ENCODE data around the gene TMEM143.
A peak's percentile ranks its signal among the peaks of the same experiment; 100 is the strongest.
"Not testable (repeated sequence)": the region's sequence is repeated elsewhere in the genome, so short reads cannot be mapped to it uniquely, and the experiment has no call there.

The TMEM143 gene

DNA sequence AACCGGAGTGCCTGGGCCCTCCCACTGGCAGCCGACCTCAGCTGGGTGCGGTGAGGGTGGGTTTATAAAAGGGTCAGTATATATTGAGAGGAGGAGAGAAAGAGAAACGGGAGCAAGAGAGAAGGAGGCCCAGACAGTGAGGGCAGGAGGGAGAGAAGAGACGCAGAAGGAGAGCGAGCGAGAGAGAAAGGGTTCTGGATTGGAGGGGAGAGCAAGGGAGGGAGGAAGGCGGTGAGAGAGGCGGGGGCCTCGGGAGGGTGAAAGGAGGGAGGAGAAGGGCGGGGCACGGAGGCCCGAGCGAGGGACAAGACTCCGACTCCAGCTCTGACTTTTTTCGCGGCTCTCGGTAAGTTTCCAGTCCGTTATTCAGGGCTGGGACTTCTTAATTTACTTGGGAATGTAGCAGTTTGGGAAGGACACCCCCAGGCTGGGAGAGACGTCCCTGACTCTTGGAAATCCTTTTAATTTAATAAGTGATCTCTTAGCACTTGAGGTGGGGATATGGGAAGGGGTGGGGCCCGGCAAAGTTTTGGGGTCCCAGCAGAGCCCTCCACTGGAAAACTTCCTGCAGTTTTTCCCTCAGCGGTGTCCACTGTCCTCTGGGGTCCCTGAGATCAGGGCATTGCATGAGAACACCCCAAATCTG is 38.4 kb downstream of the TMEM143 start, which contains the start of gene EMP3:
Gene EMP3, plus strand, starts transcription at position 288 of the 646 bp plus-strand sequence. CDS start 1,293 bp downstream, outside the sequence.
- no peak for DNase-seq

DNA sequence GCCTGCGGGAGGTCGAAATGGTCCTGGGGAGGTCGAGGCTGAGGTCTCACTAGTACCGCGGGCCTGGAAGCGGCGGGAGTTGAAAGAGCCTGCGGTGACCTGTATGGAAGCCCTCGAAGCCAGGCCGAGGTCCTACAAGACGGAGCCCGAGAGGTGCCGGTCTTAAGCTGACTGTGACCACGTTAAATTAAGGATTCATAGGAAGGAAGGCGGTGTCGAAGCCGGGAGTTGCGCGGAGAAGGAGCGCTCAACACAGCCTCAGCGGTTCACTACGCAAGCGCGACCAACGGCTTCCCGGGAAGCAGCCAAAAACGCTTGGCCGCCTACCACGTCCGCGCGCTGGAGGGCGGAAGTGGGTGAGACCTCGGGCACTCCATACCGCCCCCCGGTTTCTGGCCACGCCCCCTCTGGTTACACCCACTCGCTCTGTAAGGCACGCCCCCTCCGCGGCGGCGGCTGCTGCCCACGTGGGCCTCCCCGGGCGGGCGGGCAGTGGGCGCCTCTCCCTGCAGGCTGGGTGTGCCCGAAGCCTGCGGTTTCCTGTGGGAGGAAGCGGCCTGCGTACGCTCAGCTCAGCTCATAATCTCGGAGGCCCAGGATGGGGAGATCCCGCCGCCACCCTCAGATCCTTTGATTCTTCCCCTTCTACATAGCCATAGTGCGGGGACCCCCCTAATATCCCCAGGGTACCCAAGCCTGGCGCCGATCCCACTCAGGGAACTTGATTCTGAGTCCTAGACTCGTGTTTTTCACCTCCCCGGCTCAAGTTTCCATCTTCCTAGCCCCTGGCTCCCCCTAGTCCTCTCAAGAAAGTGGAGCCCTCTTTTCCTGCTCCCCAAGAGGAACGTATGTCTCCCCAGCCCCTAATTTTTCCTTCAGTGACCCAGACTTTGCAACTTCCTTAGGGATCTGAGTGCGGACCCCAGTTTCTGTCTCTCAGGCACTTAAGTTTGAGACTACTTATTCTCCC is 41.8 kb downstream of the TMEM143 start:
- peak; percentile 86 for DNase-seq

DNA sequence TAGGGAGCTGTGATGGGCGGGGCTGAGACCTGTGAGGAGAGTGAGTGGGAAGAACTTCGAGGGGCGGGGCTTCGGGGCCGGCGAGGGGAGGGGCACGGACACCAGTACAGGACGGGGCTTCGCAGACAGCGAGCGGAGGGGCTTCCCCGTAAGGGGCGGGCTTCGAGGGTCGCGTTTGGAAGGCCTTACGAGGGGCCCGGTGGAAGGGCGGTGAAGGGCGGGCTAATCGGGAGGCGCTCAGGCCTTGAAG is 42.4 kb downstream of the TMEM143 start:
- DNase-seq = peak; percentile 71

DNA sequence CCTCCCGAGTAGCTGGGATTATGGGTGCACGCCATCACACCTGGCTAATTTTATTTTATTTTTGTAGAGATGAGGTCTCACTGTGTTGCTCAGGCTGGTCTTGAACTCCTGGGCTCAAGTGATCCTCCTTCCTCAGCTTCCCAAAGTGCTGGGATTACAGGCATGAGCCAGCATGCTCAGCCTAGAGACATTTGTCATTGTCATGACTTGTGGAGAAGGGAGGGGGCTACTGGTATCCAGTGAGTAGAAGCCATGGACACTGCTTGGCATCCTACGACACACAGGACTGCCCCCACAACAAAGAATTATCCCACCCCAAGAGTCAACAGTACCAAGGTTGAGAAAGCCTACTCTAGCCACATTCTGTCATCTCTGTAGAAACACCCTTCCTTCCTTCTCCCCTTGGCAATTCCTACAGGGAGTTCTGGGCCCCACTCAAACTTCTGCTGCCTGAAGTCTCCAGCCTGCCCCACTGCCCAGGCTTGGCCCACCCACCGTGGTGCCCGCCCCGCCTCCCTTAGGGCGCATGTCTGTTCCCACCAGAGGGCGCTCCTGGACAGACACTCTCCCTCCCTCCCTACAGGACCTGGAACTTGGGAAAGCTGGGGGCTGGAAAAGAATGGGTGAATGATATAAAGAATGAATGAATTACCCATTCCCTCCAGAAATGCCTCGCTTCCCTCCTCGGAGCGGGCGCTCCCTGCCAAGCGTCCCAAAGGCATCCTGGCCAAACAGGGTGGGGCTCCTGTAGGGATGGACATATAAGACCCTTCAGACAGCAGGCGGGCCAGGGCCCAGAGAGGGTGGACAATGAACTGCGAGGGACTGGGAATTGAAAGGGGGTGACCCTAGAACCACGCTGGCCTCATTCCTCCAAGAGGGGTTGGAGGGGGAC is 43.8 kb downstream of the TMEM143 start:
- DNase-seq = no peak

DNA sequence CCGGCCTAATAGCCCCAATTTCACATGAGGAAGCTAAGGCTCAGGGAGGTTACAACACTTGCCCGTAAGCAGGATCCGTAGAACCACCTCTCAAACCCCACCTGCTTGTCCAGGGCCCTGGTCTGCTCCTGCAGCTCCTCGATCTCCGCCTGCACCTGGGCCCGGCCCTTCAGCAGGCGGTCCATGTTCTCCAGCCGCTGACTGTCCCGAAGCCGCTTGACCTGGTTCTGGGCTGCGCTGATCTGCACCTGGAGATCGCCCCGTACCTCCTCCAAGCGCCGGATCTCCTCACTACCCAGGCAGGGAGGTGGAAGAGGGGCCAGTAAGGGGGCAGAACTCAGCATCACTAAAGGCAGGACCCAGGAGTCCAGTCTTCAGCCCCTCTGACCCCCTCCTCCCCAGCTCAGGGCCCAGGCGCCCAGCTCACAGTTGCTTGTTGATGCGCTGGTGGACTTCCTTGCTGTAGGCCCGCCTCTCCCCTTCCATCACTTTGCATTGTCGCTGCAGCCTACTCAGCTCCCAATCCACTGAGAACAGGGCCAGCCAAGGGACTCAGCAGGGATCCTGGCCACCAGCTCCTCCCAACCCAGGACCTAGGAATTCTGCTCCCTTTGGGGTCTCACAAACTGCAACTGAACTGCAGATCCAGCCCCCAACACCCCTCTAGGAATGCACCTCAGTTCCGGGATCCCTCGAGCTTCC is 45.3 kb downstream of the TMEM143 start:
- DNase-seq = no peak

DNA sequence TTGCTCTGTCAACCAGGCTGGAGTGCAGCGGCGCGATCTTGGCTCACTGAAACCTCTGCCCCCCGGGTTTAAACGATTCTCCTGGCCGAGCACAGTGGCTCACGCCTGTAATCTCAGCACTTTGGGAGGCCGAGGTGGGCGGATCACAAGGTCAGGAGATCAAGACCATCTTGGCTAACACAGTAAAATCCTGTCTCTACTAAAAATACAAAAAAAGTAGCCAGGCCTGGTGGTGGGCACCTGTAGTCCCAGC is 46.1 kb downstream of the TMEM143 start:
- DNase-seq = not testable (repeated sequence)

DNA sequence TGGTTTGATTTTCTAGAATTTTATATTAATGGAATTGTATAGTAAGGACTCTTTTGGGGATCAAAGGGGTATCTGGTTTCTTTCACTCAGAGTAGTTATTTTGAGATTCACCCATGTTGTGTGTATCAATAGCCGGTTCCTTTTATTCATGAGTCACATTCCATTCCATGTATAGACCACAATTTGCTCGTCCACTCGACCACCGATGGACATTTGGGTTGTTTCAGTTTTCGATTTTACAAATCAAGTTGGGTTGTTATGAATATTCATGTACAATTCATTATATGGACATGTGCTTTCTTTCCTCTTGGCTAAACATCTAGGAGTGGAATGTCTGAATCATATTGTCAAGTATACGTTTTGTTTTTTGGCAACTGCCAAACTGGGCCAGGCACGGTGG is 48.0 kb downstream of the TMEM143 start:
- DNase-seq = no peak

DNA sequence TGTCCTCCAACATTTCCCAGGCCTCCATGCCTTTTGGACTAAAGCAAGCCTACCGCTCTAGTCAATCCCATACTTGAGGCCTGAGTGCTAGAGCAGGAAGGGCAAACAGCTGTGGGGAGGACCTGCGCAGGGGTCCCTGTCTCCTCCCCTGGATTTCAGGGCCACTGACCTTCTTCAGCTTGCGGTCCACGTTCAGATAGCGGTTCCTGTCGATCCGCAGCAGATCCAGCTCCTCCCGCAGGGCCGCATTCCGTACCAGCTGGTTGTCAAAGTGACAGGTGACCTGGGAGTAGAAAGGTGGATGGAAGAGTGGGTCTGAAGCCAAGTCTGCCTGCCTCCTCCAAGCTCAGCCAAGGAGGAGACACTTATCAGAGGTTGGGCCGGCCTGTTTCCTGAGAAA is 52.4 kb downstream of the TMEM143 start:
- no peak for DNase-seq

DNA sequence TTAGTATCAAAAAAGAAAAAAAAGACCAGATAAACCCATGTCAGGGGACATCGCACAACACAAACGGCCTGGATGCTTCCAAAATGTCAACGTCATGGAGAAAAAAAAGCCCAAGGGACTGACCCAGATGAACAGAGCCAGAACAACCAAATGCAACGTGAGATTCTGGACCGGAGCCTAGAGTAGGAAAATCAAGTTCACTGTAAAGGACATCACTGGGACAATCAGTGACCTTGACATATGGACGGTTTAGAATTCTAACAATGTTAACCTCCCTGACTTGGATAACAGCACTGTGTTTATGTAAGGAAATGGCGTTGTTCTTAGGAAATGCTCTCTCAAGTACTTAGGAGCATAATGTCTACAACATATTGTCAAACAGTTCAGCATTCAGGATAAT is 53.5 kb downstream of the TMEM143 start:
- no peak for DNase-seq

DNA sequence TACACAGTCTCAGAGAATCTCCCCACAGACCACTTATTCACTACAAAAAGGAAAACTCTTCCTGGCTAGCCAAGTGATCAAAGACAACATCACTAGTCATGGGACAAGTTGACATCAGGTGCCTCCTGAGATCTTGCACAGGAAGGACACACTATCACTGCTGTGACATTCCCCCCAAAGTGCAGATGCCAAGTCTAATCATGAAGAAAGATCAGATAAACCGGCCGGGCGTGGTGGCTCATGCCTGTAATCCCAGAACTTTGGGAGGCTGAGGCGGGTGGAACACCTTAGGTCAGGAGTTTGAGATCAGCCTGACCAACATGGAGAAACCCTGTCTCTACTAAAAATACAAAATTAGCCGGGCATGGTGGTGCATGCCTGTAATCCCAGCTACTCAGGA is 54.0 kb downstream of the TMEM143 start:
- not testable (repeated sequence) for DNase-seq

DNA sequence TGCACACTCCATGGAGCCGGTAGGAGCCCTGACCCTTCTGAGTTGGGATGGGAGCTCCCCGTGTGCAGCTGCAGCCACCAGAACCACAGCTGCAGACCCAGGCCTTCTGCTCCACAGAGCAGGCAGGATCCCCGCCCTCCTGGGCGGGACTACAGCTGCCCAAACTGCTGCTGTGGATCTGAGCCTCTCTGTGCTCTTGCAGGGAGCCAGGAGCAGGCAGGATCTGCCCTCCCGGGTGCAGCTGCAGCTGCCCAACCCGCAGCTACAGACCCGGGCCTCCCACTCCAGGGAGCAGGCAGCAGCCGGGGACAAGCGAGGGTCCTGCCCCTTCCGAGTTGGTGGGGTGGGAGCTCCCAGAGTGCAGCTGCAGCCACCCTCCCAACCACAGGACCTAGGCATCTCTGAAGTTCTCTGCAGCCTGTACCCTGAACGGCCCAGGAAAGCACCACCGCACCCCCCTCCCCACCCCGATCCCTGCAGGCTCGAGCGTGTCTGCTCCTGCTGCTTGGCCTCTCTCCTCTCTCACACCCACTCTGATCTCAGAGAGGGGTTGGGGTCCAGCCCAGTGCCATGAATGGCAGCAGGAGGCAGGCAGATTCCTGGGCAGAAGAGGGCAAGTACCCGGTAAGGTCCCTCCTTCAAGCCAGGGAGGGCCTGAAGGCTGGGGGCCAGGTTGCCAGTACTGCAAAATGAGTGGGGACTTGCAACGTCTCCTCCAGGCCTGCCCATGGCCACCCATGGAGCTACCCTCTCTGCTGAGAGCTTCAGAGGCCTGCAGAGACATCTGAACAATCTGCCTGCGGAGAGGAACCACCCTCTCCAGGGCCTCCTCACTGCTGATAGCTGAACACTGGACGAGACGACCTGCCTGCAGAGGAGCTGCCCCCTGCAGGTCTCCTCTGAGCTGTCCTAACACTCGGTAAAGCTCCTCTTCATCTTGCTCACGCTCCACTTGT is 54.8 kb downstream of the TMEM143 start:
- no peak for DNase-seq

DNA sequence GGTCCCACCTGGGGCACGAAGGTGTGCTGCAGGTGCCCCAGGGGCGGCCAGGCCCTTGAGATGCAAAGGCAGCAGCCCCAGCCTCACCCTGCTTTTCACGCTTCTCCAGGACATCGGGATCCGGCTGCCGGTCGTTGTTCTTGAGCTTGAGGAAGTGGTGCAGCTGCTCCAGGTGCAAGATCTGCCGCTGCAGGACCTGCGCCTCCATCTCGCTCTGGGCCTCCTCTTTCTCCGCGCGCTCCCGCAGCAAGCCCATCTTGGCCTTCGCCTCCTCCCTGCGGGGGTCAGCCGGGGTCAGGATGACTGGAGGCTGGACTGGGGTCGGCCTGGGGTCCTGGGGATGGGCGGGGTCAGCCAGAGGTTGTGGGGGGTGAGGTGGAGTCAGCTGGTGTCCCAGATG is 59.9 kb downstream of the TMEM143 start:
- DNase-seq = no peak

DNA sequence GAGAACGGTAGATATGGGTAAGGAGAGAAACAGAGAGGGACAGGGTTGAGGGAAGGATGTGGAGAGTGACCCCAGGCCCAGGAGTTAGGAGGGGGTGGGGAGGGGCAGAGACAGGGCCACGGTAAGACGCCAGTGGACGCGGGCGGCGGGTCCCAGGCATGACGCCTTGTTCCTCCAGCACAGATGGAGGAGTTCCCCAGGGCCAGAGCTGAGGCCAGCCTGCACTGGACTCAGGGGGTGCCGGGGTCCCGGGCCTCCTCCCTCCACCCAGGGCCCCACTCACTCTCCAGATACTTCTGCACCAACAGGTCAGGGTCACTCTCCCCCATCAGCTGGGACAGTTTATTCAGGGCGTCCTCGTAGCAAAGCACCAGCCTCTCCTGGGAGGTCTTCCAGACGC is 60.4 kb downstream of the TMEM143 start:
- no peak for DNase-seq

DNA sequence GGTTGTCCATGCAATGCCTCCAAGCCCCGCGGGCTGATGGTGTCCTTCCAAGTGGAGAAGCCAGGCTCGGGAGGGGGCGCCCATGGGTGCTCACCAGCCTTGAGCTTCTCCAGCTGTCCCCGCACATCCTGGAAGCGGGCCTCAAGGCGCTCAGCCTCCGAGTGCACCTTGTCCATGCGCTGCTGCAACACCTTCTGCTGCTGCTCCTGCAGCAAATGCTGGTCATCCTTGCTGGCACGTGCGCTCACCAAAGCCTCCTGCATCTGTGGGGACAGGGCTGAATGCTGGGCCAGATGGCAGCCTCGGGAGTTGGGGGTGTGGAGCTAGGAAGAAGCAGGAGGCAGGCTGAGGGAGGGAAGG is 61.2 kb downstream of the TMEM143 start:
- DNase-seq = no peak

DNA sequence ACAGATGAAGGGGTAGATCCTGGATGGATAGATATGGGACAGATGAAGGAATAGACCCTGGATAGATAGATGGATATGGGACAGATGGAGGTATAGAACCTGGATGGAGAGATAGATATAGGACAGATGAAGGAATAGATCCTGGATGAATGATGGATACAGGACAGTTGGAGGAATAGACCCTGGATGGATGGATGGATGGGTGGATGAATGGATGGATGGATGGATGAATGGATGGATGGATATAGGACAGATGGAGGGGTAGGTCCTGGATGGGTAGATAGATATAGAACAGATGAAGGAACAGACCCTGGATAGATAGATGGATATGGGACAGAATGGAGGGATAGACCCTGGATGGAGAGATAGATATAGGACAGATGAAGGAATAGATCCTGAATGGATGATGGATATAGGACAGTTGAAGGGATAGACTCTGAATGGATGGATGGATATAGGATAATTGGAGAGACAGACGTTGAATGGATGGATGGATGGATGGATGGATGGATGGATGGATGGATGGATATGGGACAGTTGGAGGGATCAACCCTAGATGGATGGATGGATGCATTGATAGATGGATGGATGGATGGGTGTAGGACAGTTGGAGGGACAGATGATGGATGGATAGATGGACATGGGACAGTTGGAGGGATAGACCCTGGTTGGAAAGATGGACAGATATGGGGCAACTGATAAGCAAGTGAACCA is 61.7 kb downstream of the TMEM143 start:
- no peak for DNase-seq

DNA sequence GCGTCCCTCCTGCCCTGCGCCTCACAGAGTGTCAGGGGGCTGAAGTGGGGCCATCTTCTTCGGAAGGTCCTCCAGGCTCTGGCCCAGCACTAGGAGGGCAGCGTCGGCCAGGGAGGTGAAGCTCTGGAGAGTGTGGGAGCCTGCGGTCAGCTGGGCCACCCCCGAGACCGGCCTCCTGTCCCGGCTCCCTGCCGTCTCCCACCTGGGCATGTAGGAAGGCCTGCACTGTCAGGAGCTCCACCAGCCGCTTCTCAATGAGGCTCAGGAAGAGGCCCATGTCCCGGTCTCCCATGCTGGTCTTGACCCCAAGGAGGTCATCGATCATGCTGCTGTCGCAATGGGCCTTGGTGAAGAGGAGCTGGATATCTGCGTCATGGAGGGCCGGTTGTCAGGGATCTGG is 65.8 kb downstream of the TMEM143 start:
- no peak for DNase-seq

DNA sequence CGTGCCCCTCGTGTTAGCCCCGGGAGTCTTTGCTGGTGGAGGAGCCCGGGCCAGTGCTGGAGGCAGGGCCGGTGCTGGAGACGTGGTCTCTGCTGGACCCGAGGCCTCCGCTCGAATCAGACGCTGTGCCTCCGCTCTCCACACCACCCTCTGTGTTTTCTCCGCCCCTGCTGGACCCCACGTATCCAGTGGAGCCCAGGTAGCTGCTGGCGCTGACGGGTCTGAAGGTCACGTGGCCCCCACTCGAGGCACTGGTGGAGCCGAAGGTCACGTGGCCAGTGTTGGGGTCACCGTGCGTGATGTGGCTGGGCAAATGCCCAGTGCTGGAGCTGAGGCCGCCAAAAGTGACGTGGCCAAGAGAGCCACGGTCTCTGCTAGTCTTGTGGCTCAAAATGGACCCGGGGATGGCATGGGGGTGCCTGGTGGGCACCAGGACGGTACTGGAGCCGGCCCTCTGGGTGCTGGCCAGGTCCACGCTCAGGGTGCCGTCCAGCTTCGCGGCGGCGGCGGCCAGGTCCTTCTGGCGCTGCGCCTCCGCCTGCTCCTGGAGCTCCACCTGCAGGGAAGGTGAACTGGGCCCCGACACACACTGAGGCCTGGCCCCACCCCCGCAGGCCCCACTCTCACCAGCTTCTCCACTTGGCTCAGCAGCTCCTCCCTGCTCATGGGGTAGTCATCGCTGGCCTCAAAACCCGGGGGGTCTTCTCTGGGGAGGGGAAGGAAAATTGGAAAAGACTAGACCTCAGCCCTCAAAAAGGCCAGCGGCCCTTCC is 66.6 kb downstream of the TMEM143 start:
- no peak for DNase-seq

DNA sequence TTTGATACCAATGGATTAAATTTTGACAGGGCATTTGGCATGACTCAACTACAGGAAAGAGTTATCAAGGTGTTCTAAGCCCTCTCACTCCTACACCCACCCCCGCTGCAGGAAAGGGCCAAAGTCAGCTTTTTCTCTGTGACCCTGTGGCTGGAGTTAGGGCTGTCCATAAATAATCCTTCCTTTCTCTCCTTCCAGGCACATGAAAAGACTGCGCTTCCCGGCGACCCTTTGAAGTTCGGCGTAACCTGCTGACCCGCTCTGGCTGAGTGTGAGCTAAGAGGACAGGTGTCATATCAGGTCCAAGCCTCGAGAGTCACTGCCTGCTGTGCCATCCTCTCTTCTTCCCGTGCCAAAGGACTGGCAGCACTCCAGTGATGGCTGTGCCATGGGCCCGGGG is 68.3 kb downstream of the TMEM143 start:
- no peak for DNase-seq

DNA sequence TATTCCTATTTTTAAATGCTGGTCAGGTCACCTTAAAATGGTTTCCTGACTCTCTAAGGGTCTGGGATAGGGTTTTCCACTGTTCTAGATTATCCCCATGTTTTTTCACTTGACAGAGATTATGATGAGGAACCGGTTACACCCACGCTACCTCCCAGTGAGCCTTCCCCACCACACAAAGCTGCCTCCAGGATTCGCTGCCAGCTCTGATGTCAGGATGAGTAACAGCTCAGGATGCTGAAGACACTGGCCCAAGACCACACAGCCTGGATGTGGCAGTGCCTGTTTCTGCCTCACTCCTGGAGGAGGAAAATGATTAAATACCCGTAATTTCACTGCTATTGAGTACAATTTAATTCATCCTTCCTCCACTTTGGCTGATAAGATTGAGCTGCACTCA is 70.9 kb downstream of the TMEM143 start:
- no peak for DNase-seq

DNA sequence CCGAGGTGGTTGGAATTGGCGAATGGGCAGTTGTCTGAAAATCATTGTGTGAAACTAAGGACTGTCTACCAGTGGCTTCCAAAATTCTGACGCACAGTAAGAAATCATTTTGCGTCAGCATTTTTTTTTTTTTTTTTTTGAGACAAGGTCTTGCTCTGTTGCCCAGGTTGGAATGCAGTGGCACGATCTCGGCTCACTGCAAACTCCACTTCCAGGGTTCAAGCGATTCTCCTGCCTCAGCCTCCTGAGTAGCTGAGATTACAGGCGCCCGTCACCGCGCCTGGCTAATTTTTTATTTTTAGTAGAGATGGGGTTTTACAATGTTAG is 72.3 kb downstream of the TMEM143 start:
- not testable (repeated sequence) for DNase-seq
